GM10248 (cell line): ENCODE results near the gene TAF3.

ENCODE experiments used
- CTCF ChIA-PET: fragments of 300-600 bp; sonication (Branson Sonifier 250); formaldehyde crosslinking; extraction: SDS; loops from one replicate; lab custom pipeline; 2021; ENCODE audit warnings: antibody characterized with exemption; lab: Yijun Ruan, JAX
- POLR2A ChIA-PET: fragments of 350-650 bp; sonication (Branson Sonifier 250); formaldehyde crosslinking; extraction: SDS; loops from one replicate; lab custom pipeline; 2020; ENCODE audit warnings: antibody characterized with exemption; lab: Yijun Ruan, JAX
- DNase-seq: peaks from one replicate; pipeline ENCODE4 v3.0.0; 2012; ENCODE audit errors: extremely low spot score
- TF ChIP-seq, protein P1 (sequence below): IDR thresholded peaks from 2 replicates; pipeline ENCODE4 v1.5.1; 2012; ENCODE audit warnings: mild to moderate bottlenecking, low read depth; ENCODE audit errors: extremely low read depth, missing control alignments, control extremely low read depth

Gene TAF3

DNA sequence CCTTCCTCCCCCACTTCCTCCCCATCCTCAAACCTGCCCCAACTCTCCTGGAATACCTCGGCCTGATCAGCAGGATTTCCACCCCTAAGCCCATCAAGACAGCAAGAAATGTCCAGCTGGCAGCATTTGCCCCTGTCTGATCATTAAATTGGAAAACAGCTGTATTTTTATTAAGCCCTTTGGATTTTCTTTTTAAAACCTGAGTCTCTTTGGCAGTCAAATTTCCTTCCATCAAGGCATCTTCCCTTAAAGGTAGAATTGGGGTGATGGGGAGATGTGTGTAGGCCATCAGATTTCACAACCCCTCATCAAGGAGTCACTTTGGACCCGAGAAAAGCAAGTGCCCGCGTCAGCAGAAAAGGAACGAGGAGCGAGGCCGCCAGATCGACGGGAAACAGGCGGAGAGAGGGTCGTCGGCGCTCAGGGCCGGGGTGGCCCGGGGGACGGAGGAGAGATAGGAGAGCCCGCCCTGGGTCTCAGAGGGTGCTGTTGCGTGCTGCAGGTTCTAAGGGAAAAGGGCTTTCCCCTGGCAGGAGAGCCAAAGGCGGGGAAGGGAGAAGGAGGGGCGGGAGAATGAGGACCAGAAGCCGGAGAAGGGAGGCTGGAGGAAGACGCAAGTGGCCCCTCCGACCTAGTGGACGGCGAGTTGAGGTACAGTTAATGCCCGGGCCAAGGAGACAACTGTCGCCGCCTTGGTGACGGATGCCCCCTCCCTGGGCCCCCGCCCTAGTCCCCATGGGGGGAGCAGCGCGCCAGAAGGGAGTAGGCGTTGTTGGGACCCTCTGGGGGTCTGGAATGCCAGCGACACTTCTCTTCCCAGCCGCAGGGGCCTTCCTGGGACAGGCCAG lies 224.6 kb downstream of the TAF3 start:
- TF ChIP-seq, protein P1, sequence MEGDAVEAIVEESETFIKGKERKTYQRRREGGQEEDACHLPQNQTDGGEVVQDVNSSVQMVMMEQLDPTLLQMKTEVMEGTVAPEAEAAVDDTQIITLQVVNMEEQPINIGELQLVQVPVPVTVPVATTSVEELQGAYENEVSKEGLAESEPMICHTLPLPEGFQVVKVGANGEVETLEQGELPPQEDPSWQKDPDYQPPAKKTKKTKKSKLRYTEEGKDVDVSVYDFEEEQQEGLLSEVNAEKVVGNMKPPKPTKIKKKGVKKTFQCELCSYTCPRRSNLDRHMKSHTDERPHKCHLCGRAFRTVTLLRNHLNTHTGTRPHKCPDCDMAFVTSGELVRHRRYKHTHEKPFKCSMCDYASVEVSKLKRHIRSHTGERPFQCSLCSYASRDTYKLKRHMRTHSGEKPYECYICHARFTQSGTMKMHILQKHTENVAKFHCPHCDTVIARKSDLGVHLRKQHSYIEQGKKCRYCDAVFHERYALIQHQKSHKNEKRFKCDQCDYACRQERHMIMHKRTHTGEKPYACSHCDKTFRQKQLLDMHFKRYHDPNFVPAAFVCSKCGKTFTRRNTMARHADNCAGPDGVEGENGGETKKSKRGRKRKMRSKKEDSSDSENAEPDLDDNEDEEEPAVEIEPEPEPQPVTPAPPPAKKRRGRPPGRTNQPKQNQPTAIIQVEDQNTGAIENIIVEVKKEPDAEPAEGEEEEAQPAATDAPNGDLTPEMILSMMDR: no peak
- DNase-seq: peak; percentile 15
- ChIA-PET CTCF (interaction anchor here (1.6 kb wide), 1 partner anchor 1166 kb away, joined by 5 read pairs; no protein-coding TSS in a partner anchor), POLR2A (no interaction called here)

DNA sequence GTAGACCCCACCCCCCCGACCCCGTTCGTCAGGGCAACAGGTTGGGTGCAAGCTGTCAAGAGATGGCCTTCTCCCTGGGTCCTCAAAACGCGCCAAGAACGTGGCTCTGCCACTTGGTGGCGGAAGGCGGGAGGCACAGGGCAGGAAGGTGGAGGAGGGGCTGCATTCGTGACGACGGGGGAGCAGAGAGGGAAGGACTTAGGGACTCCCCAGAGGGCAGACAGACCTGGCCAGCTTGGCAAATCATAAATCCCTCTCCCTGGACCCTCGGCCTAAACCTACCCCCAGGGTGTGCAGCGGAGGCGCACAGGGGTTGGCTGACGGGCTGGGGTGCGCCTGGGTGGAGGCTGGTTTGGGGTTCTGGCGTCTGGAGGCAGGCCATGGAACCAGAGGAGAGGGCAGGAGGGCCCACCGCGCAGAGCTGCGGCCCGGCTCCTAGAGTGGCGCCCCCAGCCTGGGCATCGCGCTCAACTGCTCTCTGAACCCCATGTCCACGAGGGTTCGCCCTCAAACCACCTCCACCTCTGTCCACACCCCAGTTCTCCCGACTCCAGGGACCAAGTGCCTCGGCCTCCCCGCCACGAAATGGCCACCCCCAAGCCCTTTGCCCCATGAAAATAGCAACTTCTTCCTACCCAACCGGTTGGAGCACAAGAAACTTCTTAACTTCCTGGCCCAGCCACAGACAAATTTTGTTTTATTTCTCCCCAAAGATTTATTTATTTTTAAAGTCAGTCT lies 225.4 kb downstream of the TAF3 start:
- ChIA-PET CTCF (interaction anchor here (1.6 kb wide), 1 partner anchor 1166 kb away, joined by 5 read pairs; no protein-coding TSS in a partner anchor), POLR2A (no interaction called here)
- DNase-seq: no peak
- TF ChIP-seq, protein P1: peak; percentile 34

DNA sequence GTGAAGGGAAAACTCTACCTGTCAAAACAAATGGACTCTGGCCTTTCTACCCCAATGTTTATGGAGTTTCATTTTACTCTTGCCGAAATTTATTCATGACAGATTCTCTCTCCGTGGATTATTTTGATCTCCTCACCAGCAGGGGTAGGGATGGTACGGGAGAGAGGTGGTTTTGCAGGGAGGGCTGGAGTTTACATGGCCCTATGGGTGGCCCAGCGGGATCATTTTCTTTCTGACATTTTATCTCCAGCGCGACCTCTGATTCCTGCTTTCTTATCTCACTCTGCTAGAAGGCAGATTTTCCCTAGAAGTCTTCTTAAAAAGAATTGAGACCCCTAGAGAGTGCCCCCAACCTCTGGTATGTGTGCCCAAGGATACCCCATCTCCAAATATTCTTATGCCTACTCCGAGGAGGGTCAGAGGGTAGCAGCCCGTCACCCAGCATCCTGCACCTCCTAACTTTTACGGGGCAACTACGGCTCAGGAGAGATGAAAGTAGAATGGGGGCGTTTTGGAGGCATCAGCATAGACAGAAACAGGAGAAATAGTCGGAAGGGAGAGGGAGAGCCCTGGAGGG lies 226.1 kb downstream of the TAF3 start:
- ChIA-PET POLR2A (no interaction called here), CTCF (interaction anchor here (1.8 kb wide), 1 partner anchor 16 kb away, joined by 4 read pairs; no protein-coding TSS in a partner anchor)
- no peak for DNase-seq
- TF ChIP-seq, protein P1: no peak

DNA sequence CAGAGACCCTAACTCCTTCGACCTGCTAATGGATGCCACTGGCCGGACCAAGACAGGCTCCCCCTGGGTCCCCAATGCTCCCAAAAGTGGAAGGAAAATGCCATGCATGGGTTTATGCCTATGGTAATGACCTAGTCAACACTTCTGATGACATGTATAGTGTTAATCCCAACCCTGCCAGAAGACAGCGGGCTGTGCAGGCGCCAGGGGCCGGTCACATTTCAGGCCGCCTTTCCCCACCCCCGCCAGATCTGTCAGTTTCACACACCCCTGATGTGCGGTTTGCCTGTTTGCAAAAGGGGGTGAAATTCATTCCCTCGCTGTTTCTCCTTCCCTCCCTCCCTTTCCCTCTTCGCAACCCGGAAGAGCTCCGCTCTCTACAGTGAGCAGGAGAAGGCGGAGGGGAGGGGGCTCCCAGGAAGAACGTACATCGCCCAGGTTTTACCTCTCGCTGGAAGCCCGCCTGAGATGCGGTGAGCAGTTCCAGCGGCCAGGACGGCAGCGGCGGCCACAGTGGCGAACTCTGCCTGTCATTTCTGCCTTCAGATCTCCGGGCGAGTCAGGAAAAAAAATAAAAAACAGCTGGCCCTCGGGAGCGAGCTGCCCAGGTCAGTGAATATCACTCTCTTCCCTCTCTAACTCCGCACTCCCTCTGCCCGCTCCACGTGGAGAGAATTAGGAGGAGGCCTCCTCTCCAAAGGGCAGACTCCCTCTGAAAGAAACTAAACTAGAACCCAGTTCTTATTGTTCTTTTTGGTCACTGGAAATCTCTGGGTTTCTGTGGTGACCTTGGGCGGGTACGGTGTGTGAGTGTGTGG lies 226.8 kb downstream of the TAF3 start:
- DNase-seq: no peak
- TF ChIP-seq, protein P1: no peak
- POLR2A ChIA-PET: no interaction called here
- CTCF ChIA-PET: interaction anchor here (1.1 to 1.8 kb wide), 4 partner anchors 14 to 1163 kb away, joined by 3 to 4 read pairs (median 4); no protein-coding TSS in a partner anchor

DNA sequence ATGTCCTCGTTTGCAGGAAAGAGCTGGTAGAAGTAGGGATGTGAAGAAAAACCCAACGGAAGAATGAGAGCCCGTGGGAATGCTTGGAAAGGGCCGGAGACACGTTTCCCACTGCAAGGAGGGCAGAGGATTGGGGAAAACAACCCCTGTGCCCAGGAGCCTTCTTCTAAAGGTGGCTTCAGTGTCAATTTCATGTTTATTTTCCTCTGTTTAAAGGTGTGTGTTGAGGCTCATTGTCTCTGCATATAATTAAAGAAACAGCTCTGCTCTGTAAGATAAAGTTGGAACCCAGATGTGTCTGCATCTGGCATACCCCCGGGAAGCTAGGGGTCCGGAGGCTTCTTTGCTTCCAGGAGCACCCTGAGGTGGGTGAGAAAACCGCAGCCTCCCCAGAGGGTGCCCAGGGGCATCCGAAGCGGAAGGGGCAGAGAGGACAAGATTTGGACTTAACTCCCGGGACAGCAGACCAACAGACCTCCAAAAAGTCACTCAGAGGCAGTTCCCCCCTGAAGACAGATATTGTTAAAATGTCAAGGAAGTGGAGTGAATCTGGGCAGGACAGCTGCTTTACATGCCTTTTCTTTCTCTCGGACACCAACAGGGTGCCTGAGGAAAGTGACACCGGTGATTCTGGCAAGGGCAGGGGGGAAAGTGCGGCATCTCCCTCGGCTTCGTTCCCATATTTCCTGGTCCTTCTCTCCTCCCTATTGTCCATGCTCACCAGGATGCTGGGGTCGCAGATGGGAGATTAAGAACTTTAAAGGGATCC lies 227.6 kb downstream of the TAF3 start:
- peak; percentile 24 for DNase-seq
- TF ChIP-seq, protein P1: no peak
- ChIA-PET CTCF (interaction anchor here (1.1 to 1.8 kb wide), 4 partner anchors 15 to 1163 kb away, joined by 3 to 4 read pairs (median 4); no protein-coding TSS in a partner anchor), POLR2A (no interaction called here)
